Hepatocyte (in vitro differentiated cells): Measurements from ENCODE around the gene ZNF641.

Experiments used
- CTCF ChIP-seq: fragments of 200-600 bp; sonication (generic); IDR thresholded peaks from 2 replicates; pipeline ENCODE4 v1.5.1; 2016; ENCODE audit warnings: antibody characterized with exemption, mild to moderate bottlenecking; ENCODE audit not compliant: poor library complexity
- EZH2 ChIP-seq: fragments of 200-600 bp; sonication (generic); IDR thresholded peaks from 2 replicates; pipeline ENCODE4 v1.6.1; 2016; ENCODE audit warnings: antibody characterized with exemption, mild to moderate bottlenecking, borderline replicate concordance

GRCh38 chr12:48342980-48343379 is 7.7 kb downstream of the ZNF641 start:
- TF ChIP-seq CTCF, result no peak
- TF ChIP-seq EZH2, result no peak
